Spleen (tissue), 11 donors: ENCODE data around the gene GNB1. TPM values are rescaled to one million over a fixed set of nuclear protein-coding genes. Genes with fewer than 3 reads are reported as not detected.

Experiments used
- DNase-seq: peaks from one replicate; pipeline ENCODE4 v3.0.0-alpha.2; 2020
- H3K27ac ChIP-seq, 8 donors: fragments of 200-600 bp; sonication (generic) in 7 of 8; 1 replicate in 4 of 8; 2 replicates in 4 of 8; pipeline versions ENCODE4 v1.5.0 to v1.8.0; 2016 to 2021; ENCODE audit warnings: inconsistent platforms in 4 of 8, mild to moderate bottlenecking in 4 of 8, moderate library complexity in 1 of 8
- H3K27me3 ChIP-seq, 7 donors: fragments of 200-600 bp; sonication (generic) in 6 of 7; replicated peaks in 1 of 7; 1 replicate in 4 of 7; 2 replicates in 3 of 7; pipeline versions ENCODE4 v1.5.0 to v1.8.0; 2016 to 2021; ENCODE audit warnings: inconsistent platforms in 3 of 7, mild to moderate bottlenecking in 1 of 7
- H3K36me3 ChIP-seq, 6 donors: fragments of 200-600 bp; sonication (generic) in 5 of 6; 1 replicate in 4 of 6; 2 replicates in 2 of 6; pipeline versions ENCODE4 v1.5.0 to v1.8.0; 2016 to 2021; ENCODE audit warnings: inconsistent platforms in 2 of 6
- H3K4me1 ChIP-seq, 6 donors: fragments of 200-600 bp; sonication (generic) in 5 of 6; 1 replicate in 3 of 6; 2 replicates in 3 of 6; pipeline versions ENCODE4 v1.5.0 to v1.8.0; 2016 to 2021; ENCODE audit warnings: inconsistent platforms in 3 of 6
- H3K4me3 ChIP-seq, 8 donors: fragments of 200-600 bp; sonication (generic) in 7 of 8; 1 replicate in 4 of 8; 2 replicates in 4 of 8; pipeline versions ENCODE4 v1.5.0 to v1.8.0; 2016 to 2021; ENCODE audit warnings: inconsistent platforms in 4 of 8, mild to moderate bottlenecking in 4 of 8, moderate library complexity in 2 of 8
- H3K9me3 ChIP-seq, 8 donors: fragments of 200-600 bp; sonication (generic) in 7 of 8; 1 replicate in 4 of 8; 2 replicates in 4 of 8; pipeline versions ENCODE4 v1.5.0 to v1.8.0; 2016 to 2021; ENCODE audit warnings: inconsistent platforms in 4 of 8
- CTCF ChIP-seq, 11 experiments: fragments of 200-600 bp in 7 of 11; fragments of 450-650 bp in 4 of 11; sonication (generic) in 4 of 11; IDR thresholded peaks in 8 of 11; conservative IDR thresholded peaks in 3 of 11; 1 replicate in 7 of 11; 2 replicates in 4 of 11; pipeline versions ENCODE4 v1.4.0 to v1.8.0; 2016 to 2021; ENCODE audit warnings: antibody characterized with exemption in 11 of 11, inconsistent platforms in 4 of 11, mild to moderate bottlenecking in 1 of 11
- POLR2A ChIP-seq, 3 donors: fragments of 450-650 bp; IDR thresholded peaks; one replicate each; pipeline ENCODE4 v1.5.1; 2017; ENCODE audit warnings: antibody characterized with exemption in 3 of 3, mild to moderate bottlenecking in 1 of 3
- POLR2AphosphoS5 ChIP-seq, 3 donors: sonication (generic); formaldehyde crosslinking; IDR thresholded peaks; one replicate each; pipeline ENCODE4 v1.5.1; 2017; ENCODE audit warnings: antibody characterized with exemption in 3 of 3
- WGBS, 5 donors: extraction: QIAGEN DNeasy Blood & Tissue Kit in 3 of 5; methylation state at CpG; one replicate each; pipeline versions ENCODE4 v1.1.5 to v1.1.7; 2013 to 2018; 5-methylcytosine and 5-hydroxymethylcytosine counted together
- intact Hi-C: fragments of 100-400 bp; cut with DNase I; formaldehyde crosslinking; loops from one replicate; pipeline ENCODE4 v1.15.0; 2023; ENCODE audit warnings: low total_unique reads
- polyA plus RNA-seq, 3 donors: library from polyadenylated mRNA; stranded (reverse); fragments of 200-250 nt; gene quantifications; one replicate each; pipeline ENCODE4 v1.2.1, GENCODE V29; 2013
- total RNA-seq, 7 donors: library from RNA; depleted of rRNA in 3 of 7; stranded (reverse); fragments of >200 nt in 3 of 7; fragmentation: NEBNext Ultra II Directional in 4 of 7; extraction: Animal tissue kit (Norgen Biotek cat#: 25700) in 4 of 7; gene quantifications; one replicate each; pipeline versions ENCODE4 v1.1.0 to v1.2.1, GENCODE V29; 2016 to 2021
- donor health status: healthy with polysubstance abuse.
- donor health status: DM: no; HTN: no; CAD: no; lungs with moderate emphysema.
- donor health status: DM: no; HTN: no; CAD: no.
- donor health status: Bipolar disorder and iron deficiency.
- donor health status: healthy.
- donor health status: DM: no; HTN: no; CAD: no.
- donor health status: DM: yes; HTN: yes; CAD: no.

The GNB1 gene
- total and polyA plus RNA-seq, 10 donors = 76.0 to 304 (median 214) TPM

- no peaks in the 10 kb centered on the region for H3K9me3 ChIP-seq
- DNase-seq = no peak
- no peaks in the 10 kb centered on the region for H3K27me3 ChIP-seq
- H3K36me3 ChIP-seq = peaks cover 0 to 40% (median 4%) of the 10 kb centered on the region in 6 donors
- peaks cover 64 to 100% (median 98%) of the 10 kb centered on the region in 6 donors for H3K4me1 ChIP-seq
- H3K4me3 ChIP-seq = no peak overlapping the region
- H3K27ac ChIP-seq = peak overlapping the region in 2 of 8 donors; percentile 11 to 30
- no peak for TF ChIP-seq POLR2AphosphoS5 (IDR thresholded peaks at IDR 0.05)
- TF ChIP-seq CTCF (IDR thresholded peaks at IDR 0.05 in 8 of 11, conservative IDR thresholded peaks at IDR 0.05 in 3 of 11) = no peak
- no peak for TF ChIP-seq POLR2A (IDR thresholded peaks at IDR 0.05)
- intact Hi-C loops = loop anchor here (10.0 kb wide), 1 partner anchor 77 kb away; no protein-coding TSS in a partner anchor
- 82 to 92% (median 87%) methylated on average over 6 of the region's 6 CpGs for WGBS, 5 donors
Observed at GRCh38 chr1:1881727-1882126, 9.2 kb downstream of the GNB1 start.

- intact Hi-C loops = loop anchor here (10.0 kb wide), 1 partner anchor 76 kb away; no protein-coding TSS in a partner anchor
- peak overlapping the region in 2 of 8 donors; percentile 11 to 30 for H3K27ac ChIP-seq
- 55 to 72% (median 58%) methylated on average over 13 of the region's 13 CpGs for WGBS, 5 donors
Observed at GRCh38 chr1:1880617-1881312, 10.1 kb downstream of the GNB1 start.

GRCh38 chr1:1879942-1880341, 10.9 kb downstream of the GNB1 start:
- WGBS, 5 donors = 94 to 97% (median 95%) methylated on average over 5 of the region's 5 CpGs
- peaks cover 61 to 100% (median 98%) of the 10 kb centered on the region in 6 donors for H3K4me1 ChIP-seq
- no peak overlapping the region for H3K4me3 ChIP-seq
- H3K36me3 ChIP-seq = peaks cover 0 to 58% (median 15%) of the 10 kb centered on the region in 6 donors
- intact Hi-C loops = loop anchor here (10.0 kb wide), 1 partner anchor 75 kb away; no protein-coding TSS in a partner anchor
- H3K27ac ChIP-seq = no peak overlapping the region
- H3K9me3 ChIP-seq = no peaks in the 10 kb centered on the region
- no peak for TF ChIP-seq POLR2AphosphoS5 (IDR thresholded peaks at IDR 0.05)
- TF ChIP-seq POLR2A (IDR thresholded peaks at IDR 0.05) = no peak
- no peak for TF ChIP-seq CTCF (IDR thresholded peaks at IDR 0.05 in 8 of 11, conservative IDR thresholded peaks at IDR 0.05 in 3 of 11)
- no peaks in the 10 kb centered on the region for H3K27me3 ChIP-seq
- DNase-seq = peak; percentile 35

More at GRCh38 chr1:1880617-1881312, 10.1 kb downstream of the GNB1 start:
- Histone ChIP-seq H3K27me3 (no peaks in the 10 kb centered on the region), H3K36me3 (peaks cover 0 to 49% (median 11%) of the 10 kb centered on the region in 6 donors), H3K4me1 (peaks cover 64 to 100% (median 97%) of the 10 kb centered on the region in 6 donors), H3K9me3 (no peaks in the 10 kb centered on the region), H3K4me3 (no peak overlapping the region)
- DNase-seq = peak; percentile 22
- TF ChIP-seq POLR2AphosphoS5 (IDR thresholded peaks at IDR 0.05) = no peak
- TF ChIP-seq POLR2A (IDR thresholded peaks at IDR 0.05) = no peak
- TF ChIP-seq CTCF (IDR thresholded peaks at IDR 0.05 in 8 of 11, conservative IDR thresholded peaks at IDR 0.05 in 3 of 11) = no peak

- no peak overlapping the region for H3K27ac ChIP-seq
- 78 to 88% (median 81%) methylated on average over 5 of the region's 5 CpGs for WGBS, 5 donors
- no peak for TF ChIP-seq POLR2AphosphoS5 (IDR thresholded peaks at IDR 0.05)
- no peak for TF ChIP-seq CTCF (IDR thresholded peaks at IDR 0.05 in 8 of 11, conservative IDR thresholded peaks at IDR 0.05 in 3 of 11)
- TF ChIP-seq POLR2A (IDR thresholded peaks at IDR 0.05) = no peak
- peaks cover 53 to 100% (median 93%) of the 10 kb centered on the region in 6 donors for H3K4me1 ChIP-seq
- intact Hi-C loops = no loop called here
- peak; percentile 19 for DNase-seq
- no peaks in the 10 kb centered on the region for H3K9me3 ChIP-seq
- H3K4me3 ChIP-seq = no peak overlapping the region
- H3K27me3 ChIP-seq = no peaks in the 10 kb centered on the region
- peaks cover 0 to 70% (median 21%) of the 10 kb centered on the region in 6 donors for H3K36me3 ChIP-seq
Observed at GRCh38 chr1:1877865-1878436, 12.9 kb downstream of the GNB1 start.
